ENCODE data around the gene DISP2. TPM values are rescaled to one million over a fixed set of nuclear protein-coding genes. Genes with fewer than 3 reads are reported as not detected.
A peak's percentile ranks its signal among the peaks of the same experiment; 100 is the strongest.

The DISP2 gene
- total RNA-seq, 1 experiment from 2014 or later: 1.3 TPM

DNA sequence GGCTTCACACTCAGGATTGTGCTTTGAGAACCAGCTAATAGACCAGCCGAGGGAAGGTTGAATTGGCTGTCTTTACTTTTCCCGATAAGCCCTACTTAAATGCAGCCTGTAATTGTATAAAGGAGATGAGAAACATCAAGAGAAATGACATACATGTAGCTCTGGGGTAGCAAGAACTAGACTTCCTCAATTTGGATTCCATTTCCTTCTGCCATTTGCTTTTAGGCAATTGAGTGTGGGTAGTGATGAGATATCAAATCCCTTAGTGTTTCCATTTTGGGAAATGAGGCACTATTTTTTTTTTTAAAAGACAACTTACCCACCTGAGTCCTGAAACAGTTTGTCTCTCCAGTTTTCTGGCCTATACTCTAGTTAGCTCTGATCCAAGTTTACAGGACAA is 32.3 kb upstream of the DISP2 start:
- Histone ChIP-seq H3K79me2 (ENCODE audit: insufficient read depth, low read length) (no peaks in the 10 kb centered on the region), H2AFZ (ENCODE audit: low read length) (no peak overlapping the region), H4K91ac (ENCODE audit: insufficient read length, low read depth, low read length) (no peak overlapping the region), H3K18ac (ENCODE audit: insufficient read length, low read depth, low read length) (no peak overlapping the region), H2BK120ac (ENCODE audit: low read depth, low read length, poor library complexity, severe bottlenecking) (no peak overlapping the region), H3K9me3 (ENCODE audit: control insufficient read depth, low read depth, low read length) (no peaks in the 10 kb centered on the region), H4K20me1 (ENCODE audit: control insufficient read depth, insufficient read depth, insufficient read length) (no peaks in the 10 kb centered on the region), H3K23me2 (ENCODE audit: insufficient read length, low read depth, low read length, poor library complexity, severe bottlenecking) (peaks cover 10% of the 10 kb centered on the region), H2BK20ac (ENCODE audit: low read depth, low read length, poor library complexity, severe bottlenecking) (no peak overlapping the region), H2BK12ac (ENCODE audit: insufficient read length, low read depth, low read length) (no peak overlapping the region), H3K23ac (ENCODE audit: insufficient read length, low read depth, low read length) (no peak overlapping the region), H3T11ph (ENCODE audit: low read length) (no peak overlapping the region), H3K14ac (ENCODE audit: insufficient read depth, low read length) (no peak overlapping the region), H2AK5ac (ENCODE audit: insufficient read length, low read length) (no peak overlapping the region), H3K27me3 (ENCODE audit: insufficient read depth, low read length) (no peaks in the 10 kb centered on the region; the same call in 1 of the 2 replicates), H4K8ac (replicated peaks; ENCODE audit: insufficient read length, low read depth, low read length) (no peak overlapping the region), H4K5ac (ENCODE audit: insufficient read length, low read depth, low read length) (no peak overlapping the region), H3K4ac (ENCODE audit: low read depth, low read length) (no peak overlapping the region), H3K4me1 (ENCODE audit: insufficient read depth, low read length) (peaks cover 25% of the 10 kb centered on the region; the same call in 1 of the 2 replicates), H2BK15ac (ENCODE audit: low read depth, low read length) (no peak overlapping the region), H3K4me2 (ENCODE audit: insufficient read depth, insufficient read length, low read length) (no peak overlapping the region), H3K79me1 (ENCODE audit: insufficient read depth, low read depth, low read length, poor library complexity, severe bottlenecking) (no peaks in the 10 kb centered on the region), H3K27ac (ENCODE audit: insufficient read length, low read depth, low read length) (no peak overlapping the region), H2BK5ac (ENCODE audit: insufficient read length, low read length) (no peak overlapping the region), H3K56ac (ENCODE audit: insufficient read length, low read depth, low read length) (no peak overlapping the region), H3K9ac (ENCODE audit: extremely low read depth, insufficient read length, low read length) (no peak overlapping the region)
- Mint-ChIP-seq H3K27ac (no peak overlapping the region), H3K4me3 (peak overlapping the region; percentile 67 to 85), H3K27me3 (ENCODE audit: low read depth) (peaks cover 38% of the 10 kb centered on the region), H3K9me3 (peaks cover 0 to 10% of the 10 kb centered on the region in 2 experiments; a peak in 2 of 5 replicates), H3K4me1 (peaks cover 64 to 67% of the 10 kb centered on the region in 2 experiments), H3K36me3 (ENCODE audit: insufficient read depth in 1 of 3, low read depth in 3 of 3) (peaks cover 4 to 24% (median 10%) of the 10 kb centered on the region in 3 experiments; a peak in 6 of 7 replicates)
- TF ChIP-seq, protein P1, sequence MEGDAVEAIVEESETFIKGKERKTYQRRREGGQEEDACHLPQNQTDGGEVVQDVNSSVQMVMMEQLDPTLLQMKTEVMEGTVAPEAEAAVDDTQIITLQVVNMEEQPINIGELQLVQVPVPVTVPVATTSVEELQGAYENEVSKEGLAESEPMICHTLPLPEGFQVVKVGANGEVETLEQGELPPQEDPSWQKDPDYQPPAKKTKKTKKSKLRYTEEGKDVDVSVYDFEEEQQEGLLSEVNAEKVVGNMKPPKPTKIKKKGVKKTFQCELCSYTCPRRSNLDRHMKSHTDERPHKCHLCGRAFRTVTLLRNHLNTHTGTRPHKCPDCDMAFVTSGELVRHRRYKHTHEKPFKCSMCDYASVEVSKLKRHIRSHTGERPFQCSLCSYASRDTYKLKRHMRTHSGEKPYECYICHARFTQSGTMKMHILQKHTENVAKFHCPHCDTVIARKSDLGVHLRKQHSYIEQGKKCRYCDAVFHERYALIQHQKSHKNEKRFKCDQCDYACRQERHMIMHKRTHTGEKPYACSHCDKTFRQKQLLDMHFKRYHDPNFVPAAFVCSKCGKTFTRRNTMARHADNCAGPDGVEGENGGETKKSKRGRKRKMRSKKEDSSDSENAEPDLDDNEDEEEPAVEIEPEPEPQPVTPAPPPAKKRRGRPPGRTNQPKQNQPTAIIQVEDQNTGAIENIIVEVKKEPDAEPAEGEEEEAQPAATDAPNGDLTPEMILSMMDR (conservative IDR thresholded peaks at IDR 0.05): no peak
- no CpG with 5 or more reads among the region's 2 CpGs for WGBS (ENCODE audit: extremely low coverage, insufficient read length, low lambda C conversion rate)
- DNase-seq: no peak
